HCT116 (cell line): ENCODE data around the gene ITGA7. TPM values are rescaled to one million over a fixed set of nuclear protein-coding genes. Genes with fewer than 3 reads are reported as not detected.

Experiments
- ATAC-seq: fragments of 200-7000 bp; cut with Tn5 transposase; 2 replicates; pipeline ENCODE4 v1.9.1; 2020; ENCODE audit warnings: mild to moderate bottlenecking, moderate library complexity
- BruUV-seq: library from RNA; stranded (reverse); fragments of 400-500 nt; replicated peaks from 2 replicates; lab custom pipeline; 2021; lab: Mats Ljungman, UMichigan
- CTCF ChIA-PET: fragments of 300-600 bp; sonication (Branson Sonifier 250); formaldehyde crosslinking; loops from one replicate; lab custom pipeline; 2021; ENCODE audit warnings: antibody characterized with exemption; lab: Charles Lee
- POLR2A ChIA-PET: fragments of 300-600, 350-600 bp; sonication (Branson Sonifier 250); formaldehyde crosslinking; loops from one replicate; lab custom pipeline; 2021; ENCODE audit warnings: antibody characterized with exemption; lab: Charles Lee
- RAD21 ChIA-PET, 2 experiments: fragments of 300-600 bp; sonication (Branson Sonifier 250); formaldehyde crosslinking; loops; one replicate each; lab custom pipeline; 2023; ENCODE audit warnings: low total read pairs in 2 of 2; ENCODE audit not compliant: uncharacterized antibody in 2 of 2, unreplicated experiment in 2 of 2, low non-redundant PET in 1 of 2; lab: Charles Lee
- DNase-seq: peaks from one replicate; pipeline ENCODE4 v3.0.0-alpha.2; 2010; ENCODE audit warnings: low read depth, low spot score
- H2AFZ ChIP-seq: fragments of 200-600 bp; shearing (Covaris generic), sonication (generic); 2 replicates; pipeline ENCODE4 v1.6.1; 2017; ENCODE audit warnings: low read depth, mixed run types, mixed read lengths, antibody characterized with exemption, low read length; ENCODE audit not compliant: poor library complexity, severe bottlenecking
- H3K27ac ChIP-seq: 2 replicates; pipeline ENCODE4 v1.5.1; 2012; ENCODE audit warnings: low read depth, low read length
- H3K27me3 ChIP-seq: fragments of 200-600 bp; sonication (generic); 2 replicates; pipeline ENCODE4 v1.6.1; 2016; ENCODE audit warnings: mixed run types, low read length, mixed read lengths; ENCODE audit not compliant: insufficient read depth
- H3K36me3 ChIP-seq, 2 experiments: fragments of 200-500 bp in 1 of 2; fragments of 200-600 bp in 1 of 2; sonication (Bioruptor generic) in 1 of 2; sonication (generic) in 1 of 2; 2 replicates each; pipeline versions ENCODE4 v1.5.1 to v1.6.1; 2014 to 2016; ENCODE audit warnings: low read length in 2 of 2, inconsistent platforms in 1 of 2, mixed read lengths in 1 of 2, mixed run types in 1 of 2; ENCODE audit not compliant: insufficient read depth in 2 of 2, control insufficient read depth in 1 of 2
- H3K4me1 ChIP-seq, 2 experiments: fragments of 200-600 bp in 1 of 2; sonication (generic) in 1 of 2; 2 replicates each; pipeline versions ENCODE4 v1.5.1 to v1.6.1; 2012 to 2017; ENCODE audit warnings: low read length in 2 of 2, inconsistent platforms in 1 of 2, mild to moderate bottlenecking in 1 of 2, mixed read lengths in 1 of 2, mixed run types in 1 of 2, moderate library complexity in 1 of 2; ENCODE audit not compliant: insufficient read depth in 2 of 2, control insufficient read depth in 1 of 2
- H3K4me2 ChIP-seq: fragments of 200-600 bp; sonication (generic); 2 replicates; pipeline ENCODE4 v1.6.1; 2017; ENCODE audit warnings: mixed run types, low read length, mixed read lengths
- H3K4me3 ChIP-seq, 2 experiments: fragments of 200-600 bp in 1 of 2; sonication (generic) in 1 of 2; replicated peaks in 1 of 2; 2 replicates each; pipeline ENCODE4 v1.5.1; 2011 to 2016; ENCODE audit warnings: low read length in 2 of 2, control low read depth in 1 of 2, low read depth in 1 of 2, mild to moderate bottlenecking in 1 of 2, mixed read lengths in 1 of 2, mixed run types in 1 of 2
- H3K79me2 ChIP-seq: fragments of 200-600 bp; sonication (generic); 2 replicates; pipeline ENCODE4 v1.6.1; 2017; ENCODE audit warnings: mild to moderate bottlenecking, mixed run types, low read length, moderate library complexity, mixed read lengths; ENCODE audit not compliant: insufficient read depth
- H3K9ac ChIP-seq: fragments of 200-600 bp; sonication (generic); 2 replicates; pipeline ENCODE4 v1.6.1; 2016; ENCODE audit warnings: low read length, mixed read lengths
- H3K9me2 ChIP-seq: fragments of 200-600 bp; sonication (generic), shearing (Covaris generic); 2 replicates; pipeline ENCODE4 v1.6.1; 2017; ENCODE audit warnings: mixed run types, mild to moderate bottlenecking, moderate library complexity; ENCODE audit not compliant: insufficient read depth
- H3K9me3 ChIP-seq, 2 experiments: fragments of 200-500 bp in 1 of 2; fragments of 200-600 bp in 1 of 2; sonication (Bioruptor generic) in 1 of 2; sonication (generic) in 1 of 2; 2 replicates each; pipeline ENCODE4 v1.6.1; 2014 to 2017; ENCODE audit warnings: low read length in 2 of 2, mixed read lengths in 2 of 2, inconsistent platforms in 1 of 2, low read depth in 1 of 2, mild to moderate bottlenecking in 1 of 2, mixed run types in 1 of 2, moderate library complexity in 1 of 2; ENCODE audit not compliant: control insufficient read depth in 1 of 2, insufficient read depth in 1 of 2
- H4K20me1 ChIP-seq: fragments of 200-600 bp; sonication (generic), shearing (Covaris generic); 2 replicates; pipeline ENCODE4 v1.6.1; 2017; ENCODE audit warnings: mixed run types, mild to moderate bottlenecking, moderate library complexity; ENCODE audit not compliant: insufficient read depth
- JUND ChIP-seq: IDR thresholded peaks from 2 replicates; pipeline ENCODE4 v1.6.1; 2012
- MAX ChIP-seq: IDR thresholded peaks from 2 replicates; pipeline ENCODE4 v1.6.1; 2012
- REST ChIP-seq: IDR thresholded peaks from 2 replicates; pipeline ENCODE4 v1.6.1; 2012; ENCODE audit warnings: low read depth
- SIN3A ChIP-seq: IDR thresholded peaks from 2 replicates; pipeline ENCODE4 v1.6.1; 2012; ENCODE audit warnings: low read depth
- intact Hi-C: fragments of 100-400 bp; cut with micrococcal nuclease; formaldehyde crosslinking; loops from 2 replicates; pipeline ENCODE4 v1.10.0; 2022
- total RNA-seq: library from RNA; stranded (reverse); gene quantifications from one replicate; pipeline ENCODE4 v1.2.1, GENCODE V29; 2021; ENCODE audit not compliant: unreplicated experiment
- TF ChIP-seq, protein P1 (sequence below): IDR thresholded peaks from 2 replicates; pipeline ENCODE4 v1.6.1; 2011; ENCODE audit warnings: mild to moderate bottlenecking, low read length, moderate library complexity; ENCODE audit not compliant: insufficient replicate concordance; ENCODE audit errors: extremely low read depth

Gene ITGA7
- total RNA-seq, 1 experiment from 2014 or later, result 17.8 TPM

DNA sequence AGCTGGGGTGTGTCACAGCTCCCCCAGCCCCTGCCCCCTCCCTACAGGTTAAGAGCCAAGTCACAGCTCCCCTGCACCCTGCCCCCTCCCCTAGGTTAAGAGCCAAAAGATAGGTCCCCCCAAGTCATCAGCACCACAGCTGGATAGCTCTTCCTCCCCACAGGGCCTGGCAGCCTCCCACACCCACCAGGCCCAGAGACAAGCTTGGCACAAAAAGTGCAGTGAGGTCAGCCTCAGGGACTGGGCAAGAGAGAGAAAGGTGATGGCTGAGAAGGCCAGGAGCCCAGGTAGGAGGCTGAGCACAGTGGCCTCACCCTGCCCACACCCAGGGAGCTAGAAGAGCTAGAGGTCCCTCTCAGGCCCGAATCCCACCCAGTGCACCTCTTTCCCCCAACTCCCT lies 8.7 kb downstream of the ITGA7 start (continued):
- TF ChIP-seq, protein P1, sequence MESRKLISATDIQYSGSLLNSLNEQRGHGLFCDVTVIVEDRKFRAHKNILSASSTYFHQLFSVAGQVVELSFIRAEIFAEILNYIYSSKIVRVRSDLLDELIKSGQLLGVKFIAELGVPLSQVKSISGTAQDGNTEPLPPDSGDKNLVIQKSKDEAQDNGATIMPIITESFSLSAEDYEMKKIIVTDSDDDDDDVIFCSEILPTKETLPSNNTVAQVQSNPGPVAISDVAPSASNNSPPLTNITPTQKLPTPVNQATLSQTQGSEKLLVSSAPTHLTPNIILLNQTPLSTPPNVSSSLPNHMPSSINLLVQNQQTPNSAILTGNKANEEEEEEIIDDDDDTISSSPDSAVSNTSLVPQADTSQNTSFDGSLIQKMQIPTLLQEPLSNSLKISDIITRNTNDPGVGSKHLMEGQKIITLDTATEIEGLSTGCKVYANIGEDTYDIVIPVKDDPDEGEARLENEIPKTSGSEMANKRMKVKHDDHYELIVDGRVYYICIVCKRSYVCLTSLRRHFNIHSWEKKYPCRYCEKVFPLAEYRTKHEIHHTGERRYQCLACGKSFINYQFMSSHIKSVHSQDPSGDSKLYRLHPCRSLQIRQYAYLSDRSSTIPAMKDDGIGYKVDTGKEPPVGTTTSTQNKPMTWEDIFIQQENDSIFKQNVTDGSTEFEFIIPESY, result no peak
- no peak for TF ChIP-seq SIN3A

DNA sequence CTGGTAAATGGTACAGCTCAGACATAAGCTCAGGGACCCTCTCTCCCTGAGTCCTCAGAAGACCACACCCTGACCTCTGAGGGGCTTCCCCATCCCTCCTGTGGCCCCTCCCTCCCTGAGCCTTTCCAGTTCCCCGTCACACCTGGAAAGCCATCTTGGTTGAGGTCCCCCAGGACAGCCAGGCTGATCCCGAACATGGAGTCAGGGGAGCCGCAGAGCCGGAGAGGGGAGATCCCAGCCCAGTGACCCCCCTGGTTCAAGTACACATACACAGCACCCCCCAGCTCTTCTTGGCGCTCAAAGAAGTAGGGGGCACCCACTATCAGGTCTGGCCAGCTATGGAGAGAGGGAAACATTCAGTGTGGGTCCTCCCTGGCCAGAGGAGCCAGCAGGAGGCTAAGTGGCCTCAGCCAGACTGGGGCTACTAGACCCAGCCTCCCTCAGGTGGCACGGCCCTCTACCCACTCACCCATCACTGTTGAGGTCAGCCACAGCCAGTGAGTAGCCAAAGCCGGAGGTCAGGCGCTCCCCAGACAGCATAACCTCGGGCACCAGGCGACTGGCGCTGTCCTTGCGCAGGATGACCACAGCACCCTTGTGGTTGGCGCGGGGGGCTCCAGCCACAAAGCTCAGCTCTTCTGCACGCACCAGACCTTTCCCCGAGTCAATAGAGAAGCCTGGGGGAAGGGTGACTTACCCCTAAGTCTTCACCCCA lies 9.3 kb downstream of the ITGA7 start:
- no peak for ATAC-seq
- no peak overlapping the region for H3K27ac ChIP-seq
- no peak overlapping the region for H3K4me2 ChIP-seq
- H3K9ac ChIP-seq, result no peak overlapping the region
- H3K4me1 ChIP-seq, result peaks cover 0 to 4% of the 10 kb centered on the region in 2 experiments; a peak in 1 of 4 replicates
- ChIA-PET POLR2A (no interaction called here), RAD21 (no interaction called here), CTCF (no interaction called here)
- H3K36me3 ChIP-seq, result no peaks in the 10 kb centered on the region
- no peak for TF ChIP-seq MAX
- no peak for TF ChIP-seq JUND
- TF ChIP-seq REST, result no peak
- no peak overlapping the region for H3K4me3 ChIP-seq
- no TSS peak for BruUV-seq
- H3K79me2 ChIP-seq, result no peaks in the 10 kb centered on the region
- no peaks in the 10 kb centered on the region for H3K27me3 ChIP-seq
- no peaks in the 10 kb centered on the region for H3K9me3 ChIP-seq
- H3K9me2 ChIP-seq, result no peaks in the 10 kb centered on the region
- intact Hi-C loops, result no loop called here
- H4K20me1 ChIP-seq, result no peaks in the 10 kb centered on the region
- no peak overlapping the region for H2AFZ ChIP-seq
- DNase-seq, result no peak
